SKM-1 (cell line): ENCODE data around the gene DPP10.
"Not testable (repeated sequence)": the region's sequence is repeated elsewhere in the genome, so short reads cannot be mapped to it uniquely, and the experiment has no call there.

ENCODE experiments used
- DNase-seq: peaks from one replicate; lab custom pipeline; 2025; ENCODE audit not compliant: unreplicated experiment; lab: John Stamatoyannopoulos, UW

The DPP10 gene

DNA sequence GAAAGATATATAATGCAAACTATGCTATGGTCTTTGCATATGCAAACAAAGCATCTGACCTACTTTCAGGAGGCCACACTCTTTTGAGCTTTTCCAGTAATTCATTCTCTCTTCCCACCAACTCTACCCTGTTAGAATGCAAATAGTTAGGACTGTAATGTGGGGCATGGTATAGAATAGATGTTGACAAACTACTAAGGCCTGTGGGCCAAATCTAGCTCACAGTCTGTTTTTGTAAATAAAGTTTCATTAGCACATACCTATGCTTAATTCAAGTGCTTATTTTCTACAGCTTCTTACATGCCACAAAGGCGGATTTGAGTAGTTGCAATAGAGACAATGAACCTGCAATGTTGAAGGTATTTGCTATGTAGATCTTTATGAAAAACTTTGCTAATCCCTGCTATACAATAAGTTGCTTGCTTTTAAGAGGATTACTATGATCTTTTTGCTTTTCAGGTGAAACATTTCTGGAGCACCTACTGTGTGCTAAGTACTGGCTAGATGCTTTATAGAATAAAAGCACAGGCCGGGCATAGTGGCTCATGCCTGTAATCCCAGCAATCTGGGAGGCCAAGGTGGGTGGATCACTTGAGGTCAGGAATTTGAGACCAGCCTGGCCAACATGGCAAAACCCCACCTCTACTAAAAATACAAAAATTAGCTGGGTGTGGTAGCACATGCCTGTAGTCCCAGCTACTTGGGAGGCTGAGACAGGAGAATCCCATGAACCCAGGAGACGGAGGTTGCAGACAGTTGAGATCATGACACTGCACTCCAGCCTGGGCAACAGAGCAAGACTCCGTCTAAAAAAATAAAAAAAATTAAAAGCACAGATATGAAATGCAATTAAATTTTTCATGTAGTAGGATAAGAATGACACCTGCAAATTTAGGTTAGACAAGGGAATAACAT, 267.8 kb downstream of the DPP10 start:
- DNase-seq: no peak

DNA sequence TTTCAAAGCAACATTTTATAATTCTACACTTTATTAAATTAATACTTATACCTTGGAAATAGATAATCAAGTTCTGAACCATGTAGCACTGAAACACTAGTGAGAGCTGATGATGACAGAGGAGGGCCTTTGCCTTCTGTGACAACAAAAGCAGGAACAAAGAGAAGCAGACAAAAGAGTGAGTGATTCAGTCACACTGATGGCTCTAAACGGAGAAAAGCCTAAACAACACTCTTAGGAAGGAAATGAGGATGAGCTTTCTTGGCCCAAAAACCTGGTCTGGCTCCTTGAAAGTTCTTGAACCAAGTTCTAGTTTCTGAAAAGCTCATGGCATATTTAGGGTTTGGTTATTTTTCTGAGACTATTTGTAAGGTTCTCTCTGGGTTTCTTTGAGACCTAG, 271.9 kb downstream of the DPP10 start:
- no peak for DNase-seq

DNA sequence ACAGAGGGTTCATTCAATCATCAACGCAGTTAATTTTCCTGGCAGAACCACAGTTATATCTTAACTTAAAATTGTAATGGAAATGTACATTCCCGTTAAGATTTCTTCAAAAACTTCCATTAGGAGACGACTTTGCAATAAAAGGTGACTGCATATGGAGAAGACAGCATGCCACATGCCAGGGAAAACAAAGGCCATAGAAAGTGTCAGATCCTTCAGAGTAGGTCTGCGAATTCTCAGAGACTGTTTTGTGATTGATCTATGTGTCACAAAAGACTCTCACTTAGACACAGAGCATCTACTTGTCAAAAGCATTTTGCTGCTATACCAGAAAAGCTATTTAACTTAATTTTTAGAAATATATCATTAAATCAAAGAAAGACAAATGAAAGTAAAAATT, 274.6 kb downstream of the DPP10 start:
- DNase-seq: no peak

DNA sequence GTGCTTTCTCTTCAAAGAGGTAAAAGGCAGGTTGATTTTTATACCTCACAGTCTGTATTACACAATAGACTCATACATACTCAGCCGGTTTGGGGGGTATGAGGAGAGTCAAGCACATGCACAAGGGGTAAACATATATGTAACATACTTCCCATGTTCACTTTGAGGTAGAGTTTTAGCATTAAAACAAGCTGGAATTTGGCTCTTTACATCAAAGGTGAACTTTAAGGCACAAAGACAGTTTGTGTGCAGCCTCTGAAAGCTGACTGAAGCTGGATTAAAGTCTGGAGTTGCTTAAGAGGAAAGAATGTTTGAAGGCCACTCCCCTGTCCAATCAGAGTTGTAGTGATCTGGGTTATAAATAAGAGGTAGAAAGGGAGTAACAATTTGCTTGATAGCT, 282.0 kb downstream of the DPP10 start:
- DNase-seq: no peak

DNA sequence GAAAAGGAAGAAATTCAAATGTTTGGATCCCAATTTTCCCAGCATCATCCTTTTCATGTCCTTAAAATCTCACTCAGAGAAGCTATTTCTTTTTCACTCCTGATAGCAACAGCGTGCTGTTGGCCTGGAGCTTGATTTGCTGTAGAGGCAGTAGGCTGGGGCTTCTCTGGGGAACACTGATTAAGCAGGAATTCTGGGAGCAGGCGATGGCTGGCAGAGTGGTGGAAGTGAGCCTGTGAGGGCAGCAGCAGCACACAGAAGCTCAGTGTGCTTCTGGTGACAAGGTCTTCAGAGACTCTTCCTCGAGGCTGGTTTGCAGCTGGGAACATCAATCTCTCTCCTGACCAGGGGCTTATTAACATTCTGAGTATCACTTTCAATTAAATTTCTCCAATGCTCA, 284.6 kb downstream of the DPP10 start:
- no peak for DNase-seq

DNA sequence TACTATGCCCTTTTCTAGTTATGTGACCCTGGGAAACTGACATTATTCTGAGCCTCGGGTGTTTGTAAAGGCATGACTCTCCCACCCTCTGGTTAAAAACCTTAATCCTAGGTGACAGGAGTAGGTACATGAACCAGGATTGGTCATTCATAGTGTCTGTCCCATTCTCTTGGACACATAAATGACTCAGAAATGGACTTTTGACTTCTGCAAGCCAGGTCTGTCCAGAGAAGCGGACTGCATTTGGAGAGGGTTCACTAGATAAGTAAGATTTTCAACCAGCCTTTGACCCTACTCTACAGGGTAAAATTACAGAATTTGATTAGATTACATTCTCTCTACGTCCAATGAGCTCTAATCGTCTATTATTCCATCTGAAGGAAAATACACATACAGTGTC, 285.9 kb downstream of the DPP10 start:
- DNase-seq: no peak

DNA sequence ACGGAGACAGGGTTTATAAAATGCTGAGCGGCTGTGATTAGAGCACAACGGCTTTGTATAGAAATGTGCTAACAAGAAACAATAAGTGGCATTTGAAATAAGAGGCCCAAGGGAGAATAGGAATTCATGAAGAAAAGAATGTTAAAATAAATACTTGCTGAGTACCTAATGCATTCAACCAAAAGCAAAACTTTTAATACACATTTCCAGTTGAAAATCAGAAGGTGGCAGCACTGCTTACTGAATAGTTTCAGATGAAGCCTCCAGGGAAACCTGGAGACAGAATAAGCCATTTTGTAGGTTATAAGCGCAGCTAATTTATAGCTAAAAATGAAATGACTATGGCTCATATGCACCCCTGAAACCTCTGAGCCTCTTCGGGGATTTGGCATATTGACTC, 286.6 kb downstream of the DPP10 start:
- peak; percentile 15 for DNase-seq

DNA sequence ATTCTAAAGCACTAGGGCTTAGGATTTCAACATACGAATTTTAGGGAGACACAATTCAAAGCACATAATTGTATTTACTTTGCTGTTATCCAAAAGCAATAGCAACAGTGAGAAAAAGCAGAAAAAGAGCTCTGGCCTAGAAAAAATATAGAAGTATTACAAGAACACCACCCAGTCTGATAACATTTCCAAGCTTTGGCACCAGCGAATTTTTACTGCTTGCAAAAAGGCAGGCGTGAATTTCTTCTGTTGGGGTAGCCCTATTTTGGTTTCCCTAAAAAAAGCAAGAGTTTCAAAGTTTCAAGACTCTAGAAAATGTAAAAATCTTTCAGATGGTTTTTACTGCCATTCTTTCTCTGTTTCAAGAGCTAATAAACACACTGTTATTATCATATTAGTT, 292.7 kb downstream of the DPP10 start:
- DNase-seq: no peak

DNA sequence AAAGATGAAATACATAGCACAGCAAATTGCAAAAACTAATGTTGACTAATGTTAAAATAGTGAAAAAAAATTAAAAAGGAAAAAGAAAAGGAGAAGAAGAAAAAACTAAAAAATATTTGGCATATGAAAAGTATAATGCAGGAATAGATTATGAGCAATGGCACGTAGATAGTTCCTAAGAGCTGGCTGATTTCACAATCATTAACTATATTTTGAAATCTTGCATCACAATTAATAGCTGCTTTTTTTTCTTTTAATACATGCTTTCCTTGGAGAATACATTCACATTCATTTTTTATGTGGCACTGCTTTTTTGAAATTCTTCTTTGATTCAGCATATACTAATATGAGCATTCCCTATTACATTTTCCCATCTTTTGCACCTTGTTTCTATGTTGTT, 299.8 kb downstream of the DPP10 start:
- no peak for DNase-seq

DNA sequence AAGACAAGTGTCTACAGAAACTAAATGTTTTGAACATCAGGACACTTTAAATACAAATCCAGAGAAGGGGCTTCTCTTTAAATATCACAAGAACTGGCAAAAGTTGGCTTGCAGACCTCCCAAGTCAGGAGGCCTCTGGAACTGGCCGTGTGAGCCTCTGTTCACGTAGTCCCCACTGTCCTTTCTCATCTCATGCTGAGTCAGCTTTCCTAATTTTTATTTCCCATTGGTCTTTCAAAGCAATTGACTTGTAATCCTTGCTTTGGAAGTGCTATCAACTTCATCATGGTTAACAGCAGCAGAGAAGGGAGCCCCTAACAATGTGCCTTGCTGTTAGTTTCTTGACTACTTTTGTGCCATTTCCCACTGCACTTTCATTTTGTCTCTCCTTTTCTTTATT, 303.3 kb downstream of the DPP10 start:
- no peak for DNase-seq

DNA sequence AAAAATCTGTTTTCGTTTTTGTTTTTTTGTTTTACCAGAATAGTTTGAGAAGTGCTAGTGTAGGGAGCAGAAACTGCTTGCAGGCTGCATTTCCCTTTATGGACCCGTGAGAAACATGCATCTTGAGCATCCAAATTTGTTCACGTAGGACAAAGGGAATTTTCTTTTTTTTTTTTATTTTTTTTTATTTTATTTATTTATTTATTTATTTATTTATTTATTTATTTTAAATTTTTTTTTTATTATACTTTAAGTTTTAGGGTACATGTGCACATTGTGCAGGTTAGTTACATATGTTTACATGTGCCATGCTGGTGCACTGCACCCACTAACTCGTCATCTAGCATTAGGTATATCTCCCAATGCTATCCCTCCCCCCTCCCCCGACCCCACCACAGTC, 305.7 kb downstream of the DPP10 start:
- not testable (repeated sequence) for DNase-seq

DNA sequence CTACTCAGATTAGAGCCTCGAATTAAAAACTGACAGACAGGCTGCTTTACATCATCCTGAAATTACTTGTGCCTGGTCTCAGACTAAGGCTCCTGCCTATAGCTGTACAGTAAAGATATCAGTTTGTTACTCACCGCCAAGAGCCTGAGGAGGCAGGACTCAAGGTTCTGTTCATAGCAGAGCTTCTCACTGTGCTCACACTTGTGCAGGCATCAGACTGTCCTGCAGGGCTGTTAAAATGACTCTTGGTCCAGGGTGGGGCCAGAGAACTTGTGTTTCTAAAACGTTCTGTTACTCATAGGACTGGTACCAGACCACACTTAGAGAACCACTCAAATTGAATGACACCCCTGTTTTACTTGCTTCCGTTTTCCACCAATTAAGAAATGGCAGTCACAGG, 310.0 kb downstream of the DPP10 start:
- no peak for DNase-seq

DNA sequence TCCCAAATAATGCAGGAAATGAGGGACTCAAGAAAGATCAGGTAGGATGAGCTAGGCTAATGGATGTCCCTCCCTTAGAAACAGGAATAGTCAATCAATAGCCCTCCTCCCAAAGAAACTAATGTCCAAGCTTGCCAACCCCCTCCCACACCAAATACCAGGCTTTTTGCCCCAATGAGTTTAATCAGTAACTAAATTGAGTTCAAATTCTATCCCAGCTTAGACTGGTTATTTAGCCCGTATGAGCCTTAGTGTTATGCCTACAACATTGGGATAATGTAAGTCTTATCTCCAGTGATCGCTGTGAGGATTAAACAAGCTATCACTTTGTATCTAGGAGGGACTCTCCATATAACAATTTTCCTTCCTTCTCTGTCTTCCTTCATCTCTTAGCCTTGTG, 310.7 kb downstream of the DPP10 start:
- DNase-seq: no peak

DNA sequence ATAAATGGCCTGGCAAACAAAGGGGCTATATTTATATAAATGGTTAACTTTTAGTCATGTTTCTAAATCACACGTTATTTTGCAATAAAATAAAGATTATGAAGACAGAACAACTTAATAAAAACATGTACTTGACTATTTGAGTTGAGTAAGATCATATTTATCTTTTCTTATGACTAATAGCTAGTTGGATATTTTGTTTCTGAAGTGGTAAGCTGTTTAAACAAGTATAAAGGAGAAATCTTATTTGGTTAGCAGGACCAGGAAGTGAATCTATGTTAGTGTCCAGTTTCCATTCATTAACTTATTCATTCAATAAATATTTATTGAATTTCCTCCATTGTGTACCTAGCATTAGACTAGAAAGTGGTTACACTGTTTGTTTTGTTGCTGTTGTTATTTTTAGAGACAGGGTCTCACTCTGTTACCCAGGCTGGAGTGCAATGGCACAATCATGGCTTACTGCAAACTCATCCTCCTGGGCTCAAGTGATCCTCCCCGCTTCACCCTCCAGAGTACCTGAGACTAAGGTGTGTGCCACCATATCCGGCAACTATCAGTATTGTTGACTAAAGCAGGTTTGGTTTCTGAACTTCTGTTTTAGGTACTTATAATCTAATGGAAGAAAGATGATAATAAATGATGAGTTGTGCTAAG, 312.6 kb downstream of the DPP10 start:
- DNase-seq: no peak

DNA sequence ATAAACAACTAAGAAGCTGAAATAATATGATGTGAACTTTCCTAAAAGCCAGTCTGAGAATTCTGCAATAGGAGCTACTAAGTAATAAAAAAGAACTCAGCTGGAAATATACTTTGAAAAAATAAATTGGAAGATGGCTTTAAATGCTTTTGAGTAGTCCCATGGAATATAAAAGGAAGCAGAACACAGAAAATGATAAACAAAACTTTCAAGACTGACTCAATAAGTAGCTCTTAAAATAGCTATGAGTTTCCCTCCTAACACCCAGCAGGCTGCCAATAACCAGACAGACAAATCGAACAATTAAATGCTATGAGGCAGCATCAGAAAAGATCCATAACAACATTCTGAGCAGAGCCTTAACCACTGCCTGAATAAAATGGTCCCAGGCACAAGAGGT, 319.9 kb downstream of the DPP10 start:
- DNase-seq: no peak

DNA sequence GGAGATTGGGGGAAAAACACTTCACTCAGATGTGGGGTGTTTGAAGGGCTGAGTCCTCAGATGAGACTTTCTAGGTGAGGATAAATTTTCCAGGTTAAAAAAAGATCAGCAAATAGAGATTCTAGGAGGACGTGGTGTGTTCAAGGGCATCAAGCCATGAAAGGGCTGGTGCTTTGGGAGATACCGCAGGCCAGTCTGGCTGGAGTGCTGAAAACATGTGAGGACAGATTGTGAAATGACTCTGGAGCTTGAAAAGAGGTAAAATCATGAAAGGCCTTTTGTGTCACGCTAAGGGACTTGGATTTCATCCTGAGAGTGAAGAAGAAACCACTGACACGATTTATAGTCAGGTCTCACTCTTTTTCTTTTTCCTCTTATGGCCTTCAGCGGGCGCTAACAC, 320.5 kb downstream of the DPP10 start:
- DNase-seq: no peak

DNA sequence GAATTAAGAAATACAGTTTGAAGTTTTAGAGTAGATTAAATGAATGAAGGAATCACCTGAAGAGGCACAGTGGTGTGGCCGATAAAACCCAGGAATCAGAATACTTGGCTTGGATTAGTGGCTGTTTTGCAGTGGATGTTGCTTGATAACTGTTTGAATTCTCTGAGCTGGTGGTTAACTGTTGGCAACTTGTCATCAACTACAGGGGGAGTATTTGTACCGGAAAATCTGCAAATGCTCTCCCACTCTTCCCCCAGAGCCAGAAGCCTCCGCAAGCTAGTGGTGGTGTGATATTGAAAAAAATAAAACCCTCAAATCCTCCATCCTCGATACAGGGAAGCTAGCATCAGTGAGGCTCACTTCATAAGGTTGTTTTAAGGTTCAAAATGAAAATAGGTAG, 326.7 kb downstream of the DPP10 start:
- no peak for DNase-seq

DNA sequence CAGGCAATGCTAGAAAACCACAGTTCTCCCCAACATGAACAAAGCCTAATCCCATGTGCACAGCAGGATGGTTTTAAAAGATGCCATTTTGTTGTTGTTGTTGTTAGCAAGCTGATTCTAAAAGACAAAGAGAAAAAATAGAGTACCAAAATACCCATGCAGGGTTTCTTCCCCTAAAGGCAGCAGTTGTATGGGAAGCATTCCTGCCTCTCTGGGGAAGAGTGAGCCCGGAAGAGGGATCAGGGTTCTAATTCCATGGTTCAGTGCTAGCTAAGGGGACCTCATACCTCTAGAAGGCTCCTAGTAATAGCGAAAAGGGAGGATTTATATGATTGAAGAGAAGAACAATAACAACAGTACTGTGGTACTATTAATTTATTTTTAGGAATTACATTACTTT, 327.6 kb downstream of the DPP10 start:
- no peak for DNase-seq

DNA sequence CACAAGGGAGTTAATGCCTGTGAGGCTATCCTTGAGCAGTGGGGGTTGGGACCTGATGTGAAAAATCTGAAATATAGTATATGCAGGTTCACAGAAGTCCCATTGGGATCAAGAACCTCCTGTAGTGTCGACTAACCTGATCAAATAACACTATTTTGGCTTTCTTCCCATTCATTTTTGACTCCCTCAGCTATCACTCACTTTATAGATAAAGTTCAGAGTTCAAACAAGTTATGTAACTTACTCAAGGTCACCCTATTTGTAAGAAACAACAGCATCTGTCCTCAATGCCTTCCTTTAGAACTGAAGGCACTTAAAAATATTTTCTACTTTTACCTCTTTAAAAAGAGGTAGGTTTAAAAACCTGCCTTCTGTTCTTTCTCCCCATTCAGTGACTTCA, 341.6 kb downstream of the DPP10 start:
- no peak for DNase-seq

DNA sequence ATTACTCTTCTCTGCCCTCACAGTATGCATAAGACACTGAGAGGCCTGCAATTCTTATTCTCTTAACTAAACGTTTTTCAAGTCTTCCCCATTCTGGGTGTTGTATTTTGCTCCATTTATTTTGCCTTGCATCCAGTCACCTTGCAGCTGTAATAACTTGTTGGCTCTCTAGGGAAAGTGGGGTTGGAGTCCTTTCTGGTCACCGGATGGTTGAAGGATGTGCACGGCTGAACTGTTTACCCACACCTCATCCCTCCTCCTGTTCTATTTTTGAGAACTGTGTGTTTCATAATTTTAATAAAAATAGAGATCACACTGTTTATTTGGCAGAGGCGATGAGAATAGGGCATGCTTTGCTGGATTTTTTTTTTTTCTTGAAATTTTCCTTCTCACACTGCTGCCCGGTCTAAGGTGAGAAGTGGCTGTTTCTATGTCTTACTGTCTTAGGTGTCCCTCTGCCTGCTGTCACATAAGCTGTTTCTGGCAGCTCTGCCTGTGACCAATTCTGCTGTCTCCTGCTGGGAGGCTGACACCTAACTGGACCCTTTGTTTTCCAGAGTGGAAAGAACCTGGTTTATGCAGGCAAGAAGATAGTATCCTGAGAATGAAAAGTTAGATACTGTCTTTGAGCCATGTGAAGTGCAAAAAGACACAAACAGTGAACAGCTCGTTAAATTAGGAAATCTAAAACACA, 342.6 kb downstream of the DPP10 start:
- no peak for DNase-seq

DNA sequence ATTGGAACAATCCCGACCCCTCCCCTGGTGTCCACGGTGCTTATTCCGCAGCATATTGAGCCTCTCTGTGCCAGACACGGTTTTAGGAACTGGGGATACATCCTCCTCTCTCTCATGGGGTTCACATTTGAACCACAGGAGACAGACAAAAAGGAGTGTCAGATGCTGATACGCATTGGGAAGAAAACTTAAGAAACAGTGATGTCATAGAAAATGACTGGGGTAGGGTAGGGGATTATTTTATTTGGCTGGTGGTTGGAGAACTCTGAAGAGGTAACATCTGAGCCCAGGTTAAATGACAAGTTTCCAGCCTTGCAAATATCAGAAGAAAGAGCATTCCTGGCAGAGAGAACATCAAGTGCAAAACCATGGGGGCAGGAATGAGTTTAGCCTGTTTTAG, 344.5 kb downstream of the DPP10 start:
- no peak for DNase-seq

DNA sequence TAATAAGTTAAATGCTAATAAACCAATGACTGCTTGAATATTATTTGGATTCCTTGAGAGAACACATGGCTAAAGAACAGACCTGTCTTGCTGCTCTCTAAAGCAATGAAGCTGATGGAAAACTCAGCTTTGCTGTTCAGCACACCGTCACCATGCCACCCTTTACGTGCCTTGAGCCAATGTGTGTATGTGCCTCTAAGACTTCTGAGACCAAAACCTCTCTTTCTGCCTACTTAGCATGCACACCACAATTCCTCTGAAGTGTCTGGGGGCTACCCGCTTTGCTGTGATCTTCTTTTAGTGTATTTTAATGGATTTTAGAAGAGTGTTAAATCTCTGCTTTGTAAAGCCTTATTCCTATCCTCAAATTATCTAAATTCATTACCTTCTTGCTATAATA, 345.0 kb downstream of the DPP10 start:
- no peak for DNase-seq
